GM04504 (cell line): ENCODE measurements around the gene PTPN14.

Experiments used
- DNase-seq: peaks from one replicate; pipeline ENCODE4 v3.0.0-alpha.2; 2012; ENCODE audit warnings: low read depth

The PTPN14 gene

DNA sequence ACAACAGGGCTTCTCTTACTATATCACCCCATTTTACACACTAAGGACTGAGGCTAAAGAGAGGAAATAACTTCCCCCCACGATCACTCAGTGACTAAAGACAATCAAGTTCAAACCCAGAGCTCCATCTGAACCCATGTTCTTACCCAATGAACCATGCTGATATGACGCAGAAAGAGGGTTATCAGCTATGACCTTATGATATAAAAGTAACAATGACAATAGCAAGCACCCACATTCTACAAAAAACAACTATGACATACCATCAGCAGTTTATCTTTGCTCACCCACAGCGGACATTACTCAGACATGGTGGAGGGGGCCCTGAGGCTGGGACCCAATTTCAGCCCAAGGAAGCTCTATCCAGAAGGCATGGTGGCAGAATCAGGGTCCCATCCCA, 75.7 kb downstream of the PTPN14 start:
- no peak for DNase-seq

DNA sequence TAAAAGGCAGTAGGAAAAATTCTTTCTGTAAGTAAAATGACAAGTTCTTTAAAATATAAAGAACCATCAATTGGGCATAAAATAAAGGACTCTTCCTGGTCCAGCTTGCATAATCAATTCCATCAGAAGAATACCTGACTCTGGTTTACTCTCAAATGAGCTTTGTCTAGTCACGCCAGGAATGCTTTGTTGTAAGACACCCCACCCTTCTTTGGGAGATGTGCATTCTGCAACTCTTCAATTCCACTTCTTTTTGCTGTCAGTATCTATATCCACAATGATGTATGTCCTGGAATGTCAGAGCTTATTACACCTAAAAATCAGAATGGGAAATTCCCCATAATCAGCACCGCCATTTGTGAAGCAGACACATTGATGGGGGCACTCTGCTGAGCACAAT, 76.1 kb downstream of the PTPN14 start:
- no peak for DNase-seq

DNA sequence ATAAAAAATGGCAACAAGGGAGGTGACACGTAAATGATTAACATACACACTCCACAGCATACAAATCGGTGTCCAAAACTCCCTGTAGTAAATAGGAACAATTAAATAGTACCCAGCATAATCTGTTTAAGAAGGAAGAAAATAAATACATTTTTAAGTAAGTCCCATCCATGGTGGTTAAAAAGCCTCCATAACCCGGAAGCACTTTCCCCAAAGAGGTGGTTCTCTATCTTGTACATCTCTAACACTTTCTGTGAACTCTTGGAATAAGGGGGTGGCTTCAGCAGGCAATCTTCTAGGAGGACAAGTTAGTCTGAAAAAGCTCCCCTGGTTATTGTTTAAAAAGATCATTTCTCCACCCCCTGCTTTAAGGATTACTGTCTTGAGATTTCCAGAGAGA, 76.9 kb downstream of the PTPN14 start:
- no peak for DNase-seq

DNA sequence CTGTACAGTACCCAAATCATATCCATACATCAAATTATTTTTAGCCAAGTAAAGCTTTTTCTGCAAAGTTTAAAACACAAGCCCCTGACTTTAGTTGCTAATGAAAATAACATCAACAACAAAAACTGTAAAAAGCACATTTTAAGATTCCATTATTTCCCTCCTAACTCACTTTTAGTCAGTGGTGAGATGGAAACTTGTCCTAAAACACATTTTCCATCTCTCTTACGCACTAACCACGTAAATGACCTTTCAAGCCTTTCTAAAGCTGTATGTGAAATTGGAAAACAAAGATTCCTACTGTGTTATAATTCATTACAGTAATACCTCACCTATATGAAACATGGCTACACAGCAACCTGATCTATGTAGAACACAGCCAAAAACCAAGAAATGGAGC, 77.5 kb downstream of the PTPN14 start:
- DNase-seq: no peak

DNA sequence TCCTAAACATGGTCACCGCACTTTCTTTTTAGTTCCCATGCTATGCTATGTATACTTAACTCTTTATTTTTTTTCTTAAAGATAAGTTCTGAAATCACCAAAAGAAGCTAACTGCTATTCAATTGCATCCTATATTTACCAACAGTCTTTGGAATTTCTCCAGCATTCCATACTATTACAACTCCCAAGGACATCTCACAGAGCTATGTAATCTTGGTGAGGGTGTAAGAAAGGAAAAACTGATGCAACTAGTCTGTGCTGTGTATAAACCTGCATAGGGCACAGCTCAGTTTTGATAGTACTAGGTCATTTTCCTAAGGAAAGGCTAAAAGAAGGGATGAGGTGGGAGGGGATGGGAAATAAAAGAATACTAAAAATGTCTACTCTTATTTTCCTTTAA, 78.0 kb downstream of the PTPN14 start:
- DNase-seq: no peak

DNA sequence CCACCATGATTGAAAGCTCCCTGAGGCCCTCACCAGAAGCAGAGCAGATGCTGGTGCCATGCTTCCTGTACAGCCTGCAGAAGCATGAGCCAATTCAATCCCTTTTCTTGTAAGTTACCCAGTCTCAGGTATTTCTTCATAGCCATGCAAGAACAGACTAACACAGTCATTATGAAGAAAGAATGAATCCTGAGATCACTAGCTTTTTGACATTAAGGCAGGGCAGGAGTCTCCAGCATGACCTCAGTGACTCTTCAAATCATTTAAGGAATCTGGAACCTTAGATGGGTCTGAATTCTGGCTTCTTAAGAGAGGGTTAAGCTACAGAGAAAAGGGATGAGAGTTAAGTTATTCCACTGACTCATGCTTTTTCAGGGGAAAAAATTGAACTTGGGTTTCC, 79.0 kb downstream of the PTPN14 start:
- no peak for DNase-seq

DNA sequence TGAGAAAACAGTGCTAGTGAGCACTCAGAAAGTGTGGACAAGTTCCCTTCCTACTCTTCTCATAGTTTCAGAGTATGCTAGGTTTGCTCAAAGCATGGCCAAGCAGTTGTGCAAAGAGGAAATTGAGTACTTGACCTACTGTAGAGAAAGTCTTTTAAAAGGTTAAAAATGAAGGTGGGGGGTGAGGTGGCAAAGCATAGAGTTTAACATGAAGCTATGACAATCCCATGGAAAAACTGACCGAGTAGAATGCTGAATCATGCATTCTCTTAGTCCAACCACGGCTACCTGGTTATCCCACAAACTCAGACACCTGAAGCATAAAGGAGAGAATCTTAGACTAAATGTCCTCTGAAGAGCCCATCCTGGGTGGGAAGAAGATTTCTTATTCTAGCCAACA, 79.9 kb downstream of the PTPN14 start:
- DNase-seq: no peak

DNA sequence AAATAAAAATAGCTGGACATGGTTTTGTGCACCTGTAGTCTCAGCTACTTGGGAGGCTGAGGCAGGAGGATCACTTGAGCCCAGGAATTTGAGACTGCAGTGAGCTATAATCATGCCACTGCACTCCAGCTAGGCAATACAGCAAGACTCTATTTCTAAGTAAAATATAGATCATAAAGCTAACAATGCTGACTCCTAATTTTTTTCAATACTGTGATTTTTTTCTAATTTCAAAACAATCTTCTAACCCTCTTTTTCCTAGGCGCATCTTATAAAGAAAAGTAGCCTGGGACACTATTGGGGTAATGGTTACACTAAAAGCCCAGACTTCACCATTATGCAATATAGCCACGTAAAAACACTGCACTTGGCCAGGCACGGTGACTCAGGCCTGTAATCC, 81.3 kb downstream of the PTPN14 start:
- no peak for DNase-seq

DNA sequence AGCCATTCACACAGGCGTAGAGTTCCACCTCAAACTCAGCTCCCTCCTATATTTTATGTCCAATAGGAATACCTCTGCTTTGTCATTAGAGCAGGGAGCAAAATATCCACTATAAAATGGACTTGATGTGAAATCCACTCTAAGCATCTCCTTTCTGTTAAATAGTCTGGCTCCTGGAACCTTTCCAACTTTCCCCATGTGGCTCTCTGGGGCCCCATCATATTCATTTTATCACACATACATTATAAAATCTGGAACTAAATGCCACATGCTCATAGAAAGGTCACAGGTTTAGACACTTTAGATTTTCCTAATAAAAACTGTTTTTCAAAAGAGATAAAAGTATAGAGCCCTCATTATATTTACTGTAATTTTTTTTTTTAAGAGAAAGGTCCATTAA, 82.1 kb downstream of the PTPN14 start:
- no peak for DNase-seq

DNA sequence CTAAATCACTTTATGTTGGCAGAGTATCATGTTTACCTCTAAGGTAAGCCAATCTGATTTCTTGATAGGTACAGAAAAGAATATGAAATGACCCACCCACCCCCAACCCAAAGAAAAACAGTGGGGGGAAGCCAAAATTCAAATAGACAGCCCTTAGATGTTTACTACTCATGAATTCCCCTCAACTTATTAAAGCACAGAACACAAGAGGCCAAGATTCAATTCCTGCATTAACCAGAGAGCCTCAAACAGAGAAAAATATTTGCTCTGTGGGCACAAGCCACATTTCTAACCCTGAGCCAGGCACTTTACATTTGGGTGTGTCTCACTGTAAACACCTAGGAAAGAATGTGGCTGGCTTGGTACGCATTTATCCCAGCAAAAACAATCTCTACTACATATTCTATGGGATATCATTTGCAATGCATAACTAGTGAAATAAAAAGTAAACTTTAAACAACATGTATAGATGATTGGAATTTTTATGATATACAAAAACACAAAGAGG, 84.3 kb downstream of the PTPN14 start:
- no peak for DNase-seq

DNA sequence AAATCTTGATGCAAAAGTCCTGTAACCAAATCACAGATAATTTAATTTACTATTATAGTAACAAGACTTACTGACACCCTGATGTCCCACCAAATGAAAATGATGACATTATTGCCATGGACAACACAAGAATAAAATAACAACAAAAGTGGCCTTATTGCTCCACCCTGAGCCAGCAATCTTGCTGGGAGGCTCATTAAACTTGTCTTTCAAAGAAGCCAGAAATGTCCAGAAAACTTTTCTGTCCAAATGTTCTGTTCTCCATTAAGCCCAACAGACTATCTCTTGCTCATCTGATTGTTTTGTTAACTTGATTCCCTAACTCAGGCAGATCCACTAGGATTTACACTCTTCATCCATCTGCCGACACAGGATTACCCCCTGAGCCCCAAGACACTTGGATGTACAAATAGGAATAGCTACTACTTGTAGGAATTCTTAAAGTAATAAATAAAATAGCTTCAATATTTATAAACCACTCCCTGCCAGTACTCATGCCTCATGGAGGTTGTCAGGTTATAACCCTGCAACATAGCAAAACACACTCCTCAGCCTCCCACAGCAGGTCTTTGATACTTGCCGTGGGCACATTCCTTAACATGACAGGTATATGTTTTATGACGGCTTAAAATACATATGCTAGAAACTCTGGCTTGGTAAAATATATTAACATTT, 84.9 kb downstream of the PTPN14 start:
- DNase-seq: no peak

DNA sequence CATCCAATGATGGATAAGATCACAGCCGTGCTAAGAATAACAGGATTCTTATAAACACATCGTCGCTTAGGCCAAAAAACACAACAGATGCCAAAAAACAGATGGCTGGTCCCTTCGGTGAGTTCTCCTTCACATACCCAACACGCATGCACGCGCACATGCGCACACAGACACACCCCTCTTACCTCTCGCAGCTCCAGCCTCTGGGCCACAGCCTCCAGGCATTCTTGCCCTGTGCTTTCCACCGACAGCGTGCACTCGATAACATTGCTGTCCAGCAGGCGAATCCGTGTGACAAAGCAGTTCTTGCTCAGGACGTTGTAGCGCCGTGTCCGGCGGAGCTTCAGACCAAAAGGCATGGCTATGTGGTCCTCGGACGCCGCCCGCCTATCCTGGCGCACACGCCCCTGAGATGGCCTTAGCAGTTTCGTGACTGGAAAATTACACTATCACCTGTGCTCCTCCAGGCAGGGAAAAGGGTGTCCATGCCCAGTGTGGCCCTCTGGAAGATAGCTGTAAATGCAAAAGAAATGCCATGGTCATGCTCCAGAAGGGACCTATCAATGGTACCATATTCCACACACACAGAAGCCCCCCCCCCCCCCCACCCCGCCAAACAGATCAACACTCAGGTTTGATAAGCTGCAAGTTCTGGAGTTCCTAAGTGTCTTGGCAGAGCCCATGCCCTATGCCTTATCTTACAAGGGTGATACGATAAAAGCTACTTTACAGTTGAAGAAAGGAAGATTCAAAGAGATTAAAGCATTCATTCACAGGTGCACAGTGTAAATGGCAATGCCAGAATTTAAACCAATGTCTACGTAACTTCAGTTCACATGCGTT, 86.7 kb downstream of the PTPN14 start:
- no peak for DNase-seq

DNA sequence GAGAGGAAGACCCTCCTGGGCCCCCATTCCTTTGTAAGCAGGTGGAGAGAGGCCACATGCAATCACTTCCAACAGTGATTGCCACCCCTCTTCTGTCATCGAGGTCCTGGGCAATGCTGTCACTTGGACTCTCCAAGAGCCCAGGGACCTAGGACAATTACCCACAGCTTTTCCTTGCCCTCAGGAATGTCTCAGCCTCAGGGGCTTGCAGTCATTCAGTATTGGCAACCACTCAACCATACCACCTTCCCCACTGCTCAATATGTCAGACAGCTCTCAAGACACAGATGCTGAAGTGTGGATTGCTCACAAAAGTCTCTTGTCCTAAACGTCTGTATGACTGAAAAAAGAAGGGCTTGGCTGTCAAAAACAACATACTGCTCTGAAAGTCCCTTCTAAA, 87.8 kb downstream of the PTPN14 start:
- DNase-seq: no peak

DNA sequence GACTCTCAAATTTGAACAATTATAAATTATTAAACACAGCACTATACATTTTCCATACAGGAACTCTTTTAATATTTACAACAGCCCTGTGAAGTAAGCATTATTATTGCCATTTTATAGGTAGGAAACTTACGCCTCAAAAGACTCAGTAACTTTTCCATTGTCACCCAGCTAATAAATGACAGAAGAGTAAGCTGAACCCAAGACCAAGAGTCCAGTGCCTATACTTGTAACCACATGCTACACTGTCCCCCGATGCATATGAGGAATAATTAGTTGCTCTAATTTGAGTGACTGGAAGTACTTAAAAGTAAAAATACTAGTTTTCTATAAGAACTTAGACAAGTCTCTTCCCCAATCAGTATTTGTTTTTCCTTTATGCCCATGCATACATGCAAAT, 88.5 kb downstream of the PTPN14 start:
- DNase-seq: no peak

DNA sequence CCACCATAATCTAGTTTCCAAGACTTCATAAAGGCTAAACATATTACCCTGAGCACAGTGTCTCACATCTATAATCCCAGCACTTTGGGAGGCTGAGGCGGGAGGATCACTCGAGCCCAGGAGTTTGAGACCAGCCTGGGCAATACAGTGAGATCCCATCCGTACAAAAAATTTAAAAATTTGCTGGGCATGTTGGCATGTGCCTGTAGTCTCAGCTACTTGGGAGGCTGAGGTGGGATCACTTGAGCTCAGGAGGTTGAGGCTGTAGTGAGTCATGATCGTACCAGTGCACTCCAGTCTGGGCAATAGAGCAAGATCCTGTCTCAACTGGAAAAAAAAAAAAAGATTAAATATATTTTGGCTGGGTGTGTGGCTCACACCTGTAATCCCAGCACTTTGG, 90.1 kb downstream of the PTPN14 start:
- no peak for DNase-seq

DNA sequence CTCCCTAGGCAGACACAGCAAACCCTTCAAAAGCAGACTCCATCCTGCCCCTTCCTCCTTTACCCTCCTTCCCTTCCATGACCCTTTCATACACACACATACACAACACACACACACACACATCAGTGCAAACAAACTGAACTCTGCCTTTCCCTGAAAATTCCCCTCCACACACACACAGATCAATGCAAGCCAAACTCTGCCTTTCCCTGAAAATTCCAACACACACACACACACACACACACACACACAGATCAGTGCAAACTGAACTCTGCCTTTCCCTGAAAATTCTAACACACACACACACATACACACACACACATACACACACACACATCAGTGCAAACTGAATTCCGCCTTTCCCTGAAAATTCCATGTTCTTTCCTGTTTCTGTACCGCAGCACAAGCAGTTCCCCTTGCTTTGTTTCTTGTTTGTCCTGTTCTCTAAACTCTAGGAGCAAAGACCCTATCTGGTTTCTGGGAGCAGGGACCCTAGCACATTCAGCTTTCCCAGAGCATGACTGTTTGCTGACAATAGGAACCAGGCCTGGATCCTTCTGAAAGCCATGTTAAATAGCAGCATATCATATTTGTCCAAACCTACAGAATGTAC, 91.0 kb downstream of the PTPN14 start:
- DNase-seq: no peak

DNA sequence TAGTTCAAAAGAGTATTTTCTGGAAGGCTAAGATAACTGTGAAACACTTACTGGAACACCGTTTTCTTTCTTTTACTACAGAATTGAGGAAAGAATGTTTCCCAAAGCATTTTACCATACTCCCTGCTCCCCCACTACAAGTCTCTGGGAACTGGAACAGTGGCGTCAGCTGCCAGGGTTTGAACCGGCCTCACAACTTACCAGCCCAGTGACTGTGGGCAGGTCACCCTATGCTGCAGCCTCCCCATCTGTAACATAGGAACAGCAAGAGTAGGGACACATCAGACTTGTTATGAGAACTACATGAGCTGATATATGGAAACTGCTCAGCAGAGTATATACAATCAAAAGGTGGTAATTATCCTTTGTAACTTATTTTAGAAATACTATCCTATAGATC, 91.5 kb downstream of the PTPN14 start:
- DNase-seq: no peak

DNA sequence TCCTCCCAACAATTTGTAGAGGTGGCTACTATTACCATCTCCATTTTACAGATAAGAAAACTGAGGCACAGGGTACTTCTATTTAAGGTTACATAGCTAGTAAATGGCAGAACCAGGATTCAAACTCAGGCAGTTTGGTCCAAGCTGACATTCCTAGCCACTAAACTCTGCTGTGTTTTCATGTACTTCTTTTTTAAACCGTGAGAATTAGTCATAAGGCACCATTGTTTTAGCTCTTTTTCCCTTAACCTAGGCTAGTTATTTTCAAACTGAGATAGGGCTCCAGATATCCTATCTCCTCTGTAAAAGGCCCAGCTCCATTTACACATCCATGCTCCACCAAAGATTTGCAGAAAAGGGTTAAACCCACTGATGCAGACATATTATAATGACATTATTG, 92.9 kb downstream of the PTPN14 start:
- no peak for DNase-seq

DNA sequence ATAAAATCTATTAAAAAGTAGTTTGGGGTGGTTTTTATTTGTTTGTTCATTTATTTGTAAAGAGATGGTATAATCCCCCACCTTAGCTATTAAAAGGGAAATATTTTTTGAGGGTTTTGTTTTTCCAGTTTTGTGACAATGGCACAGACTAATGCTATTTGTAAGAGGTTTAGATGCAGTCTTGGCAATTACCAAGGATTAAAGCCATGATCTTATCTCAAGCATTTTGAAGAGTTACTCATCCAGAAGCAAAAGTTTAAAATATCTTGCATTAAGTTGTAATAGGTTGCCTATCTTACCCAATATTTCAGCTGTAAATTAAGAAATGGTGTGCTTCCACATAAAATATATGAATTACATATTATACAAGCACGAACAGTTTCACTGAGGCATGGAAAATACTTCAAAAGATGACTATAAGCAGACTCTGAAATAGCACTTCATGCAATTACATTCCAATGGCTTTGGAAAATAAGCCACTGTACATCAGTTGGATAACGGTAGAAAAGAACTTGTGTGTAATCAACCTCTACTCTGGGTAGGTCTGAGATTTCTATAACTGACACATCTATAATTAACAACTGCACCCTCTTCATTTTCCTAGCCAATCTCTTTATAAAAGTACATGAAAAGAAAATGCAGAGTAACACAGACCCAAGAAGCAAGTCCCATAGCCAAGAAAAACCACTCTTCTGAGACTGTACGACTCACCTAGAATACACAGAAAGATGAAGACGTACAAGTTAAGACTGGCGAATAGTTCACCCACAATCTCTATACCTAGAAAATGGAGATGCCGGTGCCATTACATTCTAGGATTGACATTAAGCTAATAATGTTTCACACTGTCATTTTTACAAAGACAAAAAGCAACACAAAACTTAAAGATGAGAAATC, 95.2 kb downstream of the PTPN14 start:
- DNase-seq: no peak

DNA sequence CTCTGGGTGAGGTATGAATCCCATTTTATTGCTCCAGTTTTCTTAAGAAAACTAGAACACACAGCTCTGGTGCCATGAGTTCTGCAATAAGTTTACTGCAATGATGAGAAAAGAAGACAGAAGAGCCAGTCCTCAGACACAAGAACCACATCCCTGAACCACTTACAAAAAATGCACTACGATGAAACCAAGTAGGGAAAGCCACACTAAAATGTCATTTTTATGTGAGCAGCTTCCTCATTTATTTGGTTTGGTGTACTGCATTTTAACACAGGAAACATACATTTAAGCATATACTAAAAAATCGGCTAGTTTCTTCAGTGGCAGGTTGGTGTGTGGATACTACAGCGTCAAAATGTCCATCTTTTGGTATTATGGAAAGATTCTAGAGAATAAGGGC, 95.9 kb downstream of the PTPN14 start:
- DNase-seq: no peak

DNA sequence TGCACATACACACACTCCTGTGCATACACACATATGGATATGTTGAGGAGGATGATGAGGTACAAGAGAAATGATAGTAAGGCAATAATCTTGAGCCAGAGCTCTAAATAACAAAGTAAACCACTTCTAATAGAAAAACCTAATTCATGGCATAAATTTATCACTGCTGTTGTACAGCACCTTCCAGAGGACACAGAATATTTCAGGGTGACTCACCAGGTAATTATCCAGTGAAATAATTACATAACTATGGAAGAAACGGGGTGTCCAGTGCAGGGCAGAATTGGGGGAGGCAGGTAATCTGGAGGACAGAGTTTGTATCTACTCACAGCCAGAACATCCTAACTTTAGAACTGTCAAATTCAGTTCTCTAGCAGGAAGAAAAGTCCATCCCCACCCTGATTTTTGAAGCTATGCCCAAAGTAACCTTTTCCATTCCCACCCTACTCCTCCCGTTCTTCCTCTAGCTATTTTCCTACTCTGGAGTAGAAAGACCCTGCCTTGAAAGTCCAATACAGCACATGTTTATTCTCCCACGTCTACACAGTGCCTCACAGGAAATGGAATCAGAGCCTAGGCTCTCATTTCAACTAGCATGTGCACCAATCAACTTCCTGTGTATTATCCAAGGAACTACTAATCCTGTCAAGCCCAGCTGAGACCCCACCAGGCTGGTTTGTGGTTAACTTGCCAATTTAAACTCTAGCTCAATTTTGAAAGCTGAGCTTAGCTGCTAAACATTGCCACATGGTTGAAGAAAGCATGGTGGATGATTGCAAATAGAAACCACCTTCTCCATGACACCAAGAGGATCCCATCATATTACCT, 96.6 kb downstream of the PTPN14 start:
- DNase-seq: no peak
